Panc1 (cell line): Measurements from ENCODE around the gene TTC28.

Source experiments
- POLR2AphosphoS5 ChIP-seq: IDR thresholded peaks from 2 replicates; pipeline ENCODE4 v1.6.1; 2012; ENCODE audit warnings: mild to moderate bottlenecking, low read depth, low read length, moderate library complexity
- TF ChIP-seq, protein P1 (sequence below): fragments of 450-650 bp; IDR thresholded peaks from 2 replicates; pipeline ENCODE4 v1.5.1; 2017; ENCODE audit warnings: mild to moderate bottlenecking
- TF ChIP-seq, protein P2 (sequence below), 2 experiments: IDR thresholded peaks; 2 replicates each; pipeline ENCODE4 v1.6.1; 2011 to 2012; ENCODE audit warnings: low read depth in 2 of 2, control low read depth in 1 of 2, low read length in 1 of 2, mild to moderate bottlenecking in 1 of 2, moderate library complexity in 1 of 2; ENCODE audit not compliant: insufficient read depth in 1 of 2

DNA sequence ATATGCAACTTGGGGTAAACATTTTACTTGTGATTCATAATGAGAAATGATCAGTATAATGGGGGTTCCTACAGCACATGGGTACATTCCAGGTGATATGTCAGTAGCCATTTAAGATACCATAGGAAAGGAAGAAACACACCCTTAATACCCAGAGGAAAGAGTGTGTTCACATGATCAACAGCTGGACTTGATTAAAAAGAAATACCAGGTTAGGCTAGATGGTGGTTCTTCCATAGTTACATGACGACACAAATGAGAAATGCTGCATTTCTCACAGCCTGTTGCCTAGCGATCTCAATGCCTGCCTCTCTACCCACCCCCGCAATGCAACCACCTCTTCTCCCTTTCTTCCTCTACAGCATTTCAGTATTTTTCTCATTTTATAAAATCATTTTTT, 96.8 kb downstream of the TTC28 start:
- TF ChIP-seq, protein P1, sequence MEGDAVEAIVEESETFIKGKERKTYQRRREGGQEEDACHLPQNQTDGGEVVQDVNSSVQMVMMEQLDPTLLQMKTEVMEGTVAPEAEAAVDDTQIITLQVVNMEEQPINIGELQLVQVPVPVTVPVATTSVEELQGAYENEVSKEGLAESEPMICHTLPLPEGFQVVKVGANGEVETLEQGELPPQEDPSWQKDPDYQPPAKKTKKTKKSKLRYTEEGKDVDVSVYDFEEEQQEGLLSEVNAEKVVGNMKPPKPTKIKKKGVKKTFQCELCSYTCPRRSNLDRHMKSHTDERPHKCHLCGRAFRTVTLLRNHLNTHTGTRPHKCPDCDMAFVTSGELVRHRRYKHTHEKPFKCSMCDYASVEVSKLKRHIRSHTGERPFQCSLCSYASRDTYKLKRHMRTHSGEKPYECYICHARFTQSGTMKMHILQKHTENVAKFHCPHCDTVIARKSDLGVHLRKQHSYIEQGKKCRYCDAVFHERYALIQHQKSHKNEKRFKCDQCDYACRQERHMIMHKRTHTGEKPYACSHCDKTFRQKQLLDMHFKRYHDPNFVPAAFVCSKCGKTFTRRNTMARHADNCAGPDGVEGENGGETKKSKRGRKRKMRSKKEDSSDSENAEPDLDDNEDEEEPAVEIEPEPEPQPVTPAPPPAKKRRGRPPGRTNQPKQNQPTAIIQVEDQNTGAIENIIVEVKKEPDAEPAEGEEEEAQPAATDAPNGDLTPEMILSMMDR, result no peak
- TF ChIP-seq POLR2AphosphoS5, result no peak
- TF ChIP-seq, protein P2, sequence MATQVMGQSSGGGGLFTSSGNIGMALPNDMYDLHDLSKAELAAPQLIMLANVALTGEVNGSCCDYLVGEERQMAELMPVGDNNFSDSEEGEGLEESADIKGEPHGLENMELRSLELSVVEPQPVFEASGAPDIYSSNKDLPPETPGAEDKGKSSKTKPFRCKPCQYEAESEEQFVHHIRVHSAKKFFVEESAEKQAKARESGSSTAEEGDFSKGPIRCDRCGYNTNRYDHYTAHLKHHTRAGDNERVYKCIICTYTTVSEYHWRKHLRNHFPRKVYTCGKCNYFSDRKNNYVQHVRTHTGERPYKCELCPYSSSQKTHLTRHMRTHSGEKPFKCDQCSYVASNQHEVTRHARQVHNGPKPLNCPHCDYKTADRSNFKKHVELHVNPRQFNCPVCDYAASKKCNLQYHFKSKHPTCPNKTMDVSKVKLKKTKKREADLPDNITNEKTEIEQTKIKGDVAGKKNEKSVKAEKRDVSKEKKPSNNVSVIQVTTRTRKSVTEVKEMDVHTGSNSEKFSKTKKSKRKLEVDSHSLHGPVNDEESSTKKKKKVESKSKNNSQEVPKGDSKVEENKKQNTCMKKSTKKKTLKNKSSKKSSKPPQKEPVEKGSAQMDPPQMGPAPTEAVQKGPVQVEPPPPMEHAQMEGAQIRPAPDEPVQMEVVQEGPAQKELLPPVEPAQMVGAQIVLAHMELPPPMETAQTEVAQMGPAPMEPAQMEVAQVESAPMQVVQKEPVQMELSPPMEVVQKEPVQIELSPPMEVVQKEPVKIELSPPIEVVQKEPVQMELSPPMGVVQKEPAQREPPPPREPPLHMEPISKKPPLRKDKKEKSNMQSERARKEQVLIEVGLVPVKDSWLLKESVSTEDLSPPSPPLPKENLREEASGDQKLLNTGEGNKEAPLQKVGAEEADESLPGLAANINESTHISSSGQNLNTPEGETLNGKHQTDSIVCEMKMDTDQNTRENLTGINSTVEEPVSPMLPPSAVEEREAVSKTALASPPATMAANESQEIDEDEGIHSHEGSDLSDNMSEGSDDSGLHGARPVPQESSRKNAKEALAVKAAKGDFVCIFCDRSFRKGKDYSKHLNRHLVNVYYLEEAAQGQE (IDR thresholded peaks at IDR 0.05; ENCODE audit: insufficient read depth in 1 of 2, low read depth in 2 of 2, low read length in 1 of 2), result no peak
